Choroid plexus epithelial cell (primary cell): ENCODE data around the gene UCHL1.

ENCODE experiments used
- DNase-seq: peaks from one replicate; pipeline ENCODE4 v3.0.0-alpha.2; 2010; ENCODE audit warnings: low read depth
- H3K4me3 ChIP-seq: 2 replicates; pipeline ENCODE4 v1.5.1; 2011; ENCODE audit warnings: low read depth, mild to moderate bottlenecking, control low read depth, low read length, moderate library complexity
- TF ChIP-seq, protein P1 (sequence below): conservative IDR thresholded peaks from 2 replicates; pipeline ENCODE4 v1.5.1; 2011; ENCODE audit warnings: low read depth, mild to moderate bottlenecking, control low read depth, inconsistent platforms, low read length, moderate library complexity

Gene UCHL1

DNA sequence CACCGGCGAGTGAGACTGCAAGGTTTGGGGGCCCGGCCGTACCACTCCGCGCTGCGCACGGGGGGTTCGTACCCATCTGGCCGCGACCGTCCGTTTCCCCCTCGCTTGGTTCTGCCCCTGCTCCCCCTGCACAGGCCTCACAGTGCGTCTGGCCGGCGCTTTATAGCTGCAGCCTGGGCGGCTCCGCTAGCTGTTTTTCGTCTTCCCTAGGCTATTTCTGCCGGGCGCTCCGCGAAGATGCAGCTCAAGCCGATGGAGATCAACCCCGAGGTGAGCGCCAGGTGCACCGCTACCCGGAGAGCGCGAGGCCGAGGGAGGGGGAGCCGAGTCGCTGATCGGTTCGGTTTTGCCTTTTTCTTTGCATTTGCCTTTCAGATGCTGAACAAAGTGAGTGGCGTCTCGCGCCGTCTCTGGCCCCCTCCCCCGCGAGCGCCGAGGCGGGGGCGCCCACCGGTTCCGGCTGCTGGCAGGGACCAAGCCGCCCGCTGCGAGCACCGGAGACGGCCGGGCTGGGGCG, at the start of gene UCHL1:
Gene UCHL1 (plus strand): TSS at position 189 of the 517 bp plus-strand sequence. CDS start 49 bp downstream, at position 238.
- TF ChIP-seq, protein P1, sequence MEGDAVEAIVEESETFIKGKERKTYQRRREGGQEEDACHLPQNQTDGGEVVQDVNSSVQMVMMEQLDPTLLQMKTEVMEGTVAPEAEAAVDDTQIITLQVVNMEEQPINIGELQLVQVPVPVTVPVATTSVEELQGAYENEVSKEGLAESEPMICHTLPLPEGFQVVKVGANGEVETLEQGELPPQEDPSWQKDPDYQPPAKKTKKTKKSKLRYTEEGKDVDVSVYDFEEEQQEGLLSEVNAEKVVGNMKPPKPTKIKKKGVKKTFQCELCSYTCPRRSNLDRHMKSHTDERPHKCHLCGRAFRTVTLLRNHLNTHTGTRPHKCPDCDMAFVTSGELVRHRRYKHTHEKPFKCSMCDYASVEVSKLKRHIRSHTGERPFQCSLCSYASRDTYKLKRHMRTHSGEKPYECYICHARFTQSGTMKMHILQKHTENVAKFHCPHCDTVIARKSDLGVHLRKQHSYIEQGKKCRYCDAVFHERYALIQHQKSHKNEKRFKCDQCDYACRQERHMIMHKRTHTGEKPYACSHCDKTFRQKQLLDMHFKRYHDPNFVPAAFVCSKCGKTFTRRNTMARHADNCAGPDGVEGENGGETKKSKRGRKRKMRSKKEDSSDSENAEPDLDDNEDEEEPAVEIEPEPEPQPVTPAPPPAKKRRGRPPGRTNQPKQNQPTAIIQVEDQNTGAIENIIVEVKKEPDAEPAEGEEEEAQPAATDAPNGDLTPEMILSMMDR, result no peak
- H3K4me3 ChIP-seq, result peak within 1 kb of the TSS; percentile 88
- peak; percentile 96 for DNase-seq

DNA sequence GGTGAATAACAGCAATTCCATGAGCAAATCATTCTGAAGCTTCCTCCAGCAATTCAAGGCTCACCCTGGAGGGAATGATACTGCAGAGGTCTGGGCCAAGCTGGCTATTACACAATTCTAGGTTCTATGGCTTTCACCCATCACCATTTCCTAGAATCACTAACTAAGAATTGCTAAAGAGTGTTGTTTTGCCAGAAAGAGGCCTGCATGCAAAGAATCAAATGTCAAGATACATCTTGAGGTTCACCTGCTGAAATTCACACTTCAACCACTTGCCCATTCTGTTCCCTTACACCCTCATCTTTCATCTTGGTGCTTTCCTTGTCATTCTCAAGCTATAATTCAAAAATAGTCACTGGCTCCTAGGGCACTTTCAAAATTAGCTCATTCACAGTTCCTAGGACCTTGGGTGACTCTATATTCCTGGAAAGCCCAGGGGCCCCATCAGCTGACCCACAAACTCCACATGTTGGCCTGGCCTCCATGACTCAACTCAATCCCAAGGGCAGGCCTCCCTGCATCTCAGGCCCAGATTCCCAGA, 49.4 kb upstream of the UCHL1 start:
- TF ChIP-seq, protein P1, result no peak
- DNase-seq, result peak; percentile 52
- no peak overlapping the region for H3K4me3 ChIP-seq

DNA sequence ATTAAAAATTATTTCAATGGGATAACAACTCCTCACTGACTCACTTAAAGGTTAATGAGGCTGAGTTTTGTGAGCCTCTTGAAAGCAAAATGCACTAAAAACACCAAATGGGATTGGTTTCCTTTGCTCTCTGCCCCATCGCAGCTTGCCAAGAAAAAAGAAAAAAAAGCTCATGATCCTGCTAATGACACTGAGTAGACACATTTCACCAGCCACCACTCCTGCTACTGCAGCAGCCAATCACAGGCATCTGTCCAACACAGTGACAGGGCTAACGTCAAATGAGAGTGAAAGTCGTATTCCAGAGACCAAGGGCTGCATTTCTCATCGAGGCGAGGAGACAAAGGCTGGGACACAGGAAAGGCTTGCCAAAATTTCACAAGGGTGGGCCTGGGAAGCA, 47.5 kb upstream of the UCHL1 start:
- DNase-seq, result no peak
- H3K4me3 ChIP-seq, result no peak overlapping the region
- TF ChIP-seq, protein P1, result no peak

DNA sequence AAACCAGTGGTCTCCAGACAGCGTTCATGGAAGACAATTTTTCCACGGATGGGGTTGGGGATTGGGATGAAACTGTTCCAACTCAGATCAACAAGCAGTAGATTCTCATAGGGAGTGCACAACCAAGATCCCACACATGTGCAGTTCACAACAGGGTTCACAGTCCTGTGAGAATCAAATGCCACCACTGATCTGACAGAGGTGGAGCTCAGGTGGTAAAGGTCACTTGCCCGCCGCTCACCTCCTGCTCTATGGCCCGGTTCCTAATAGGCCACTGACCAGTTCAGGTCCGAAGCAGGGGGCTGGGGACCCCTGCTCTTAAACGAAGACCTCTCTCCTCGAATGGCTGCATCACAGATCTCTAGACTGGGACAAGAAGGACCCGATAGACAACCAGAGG, 46.8 kb upstream of the UCHL1 start:
- DNase-seq, result no peak
- H3K4me3 ChIP-seq, result no peak overlapping the region
- TF ChIP-seq, protein P1, result no peak

DNA sequence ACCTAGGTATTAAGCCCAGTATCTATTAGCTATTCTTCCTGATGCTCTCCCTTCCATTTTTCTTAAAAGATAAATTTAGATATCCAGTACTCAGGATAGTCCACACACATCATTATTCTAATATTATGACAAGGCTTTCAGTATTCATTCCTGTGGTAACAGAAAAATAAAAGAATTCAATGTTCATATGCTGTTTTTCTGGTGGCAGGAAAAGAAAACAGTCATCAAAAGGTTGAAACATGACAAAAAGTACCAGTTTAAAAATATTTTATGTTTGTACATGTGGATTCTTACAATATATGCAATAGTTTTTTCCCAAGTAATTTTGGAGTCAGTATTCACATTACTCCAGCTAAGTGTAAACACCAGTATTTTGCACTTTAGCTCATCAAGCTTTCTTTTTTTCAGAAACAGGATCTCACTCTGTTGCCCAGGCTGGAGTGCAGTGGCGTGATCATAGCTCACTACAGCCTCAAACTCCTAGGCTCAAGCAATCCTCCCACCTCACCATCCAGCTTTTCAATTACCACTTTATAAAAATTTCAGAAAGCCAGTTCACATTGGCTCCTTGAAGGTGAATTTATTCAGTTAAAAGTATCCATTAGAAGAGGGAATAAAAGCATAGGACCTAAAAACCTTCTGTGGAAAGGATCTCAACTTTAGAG, 44.6 kb upstream of the UCHL1 start:
- no peak for DNase-seq
- TF ChIP-seq, protein P1, result no peak
- peak overlapping the region; percentile 91 for H3K4me3 ChIP-seq

DNA sequence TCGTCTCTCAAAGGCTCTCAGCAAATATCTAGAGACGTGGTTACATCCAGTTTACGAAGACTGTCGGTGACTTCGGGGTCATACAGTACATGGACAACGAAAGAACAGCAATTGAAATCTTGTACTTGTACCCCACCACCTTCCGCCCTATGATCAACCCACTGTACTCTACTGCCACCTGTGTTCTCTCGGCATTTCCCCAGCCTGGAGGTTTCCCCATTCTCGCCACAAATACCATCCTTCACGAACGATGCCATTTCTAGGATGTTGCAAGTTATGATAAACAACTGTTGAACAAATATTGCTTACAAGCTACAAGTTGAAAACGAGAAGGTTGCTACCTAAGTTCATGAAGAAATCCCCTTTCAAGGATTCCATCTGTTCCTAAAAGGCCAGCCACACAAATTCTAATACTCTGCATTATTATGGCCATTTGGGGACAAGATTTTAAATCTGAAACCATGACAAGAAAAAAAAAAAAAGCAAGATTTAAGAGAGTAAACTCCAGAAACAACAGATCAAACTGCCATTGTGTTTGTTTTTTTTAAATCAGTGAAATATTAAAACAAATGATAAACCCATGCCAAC, 44.0 kb upstream of the UCHL1 start:
- H3K4me3 ChIP-seq, result peak overlapping the region; percentile 91
- TF ChIP-seq, protein P1, result peak; percentile 82
- DNase-seq, result peak; percentile 85
